ENCODE measurements around the gene CRYM. TPM values are rescaled to one million over a fixed set of nuclear protein-coding genes. Genes with fewer than 3 reads are reported as not detected.

CRYM gene
- total RNA-seq, 1 donor, result 0.84 TPM

GRCh38 chr16:21211486-21211885 lies 66.6 kb downstream of the CRYM start, which contains the start of gene ZP2:
Gene ZP2 (minus strand): TSS chr16:21211574. CDS start chr16:21211547, 27 bp downstream.
- Histone ChIP-seq H3K4me1 (ENCODE audit: insufficient read depth, low read length) (no peaks in the 10 kb centered on the region), H3K4me3 (ENCODE audit: low read length) (no peak within 1 kb of the TSS), H3K9me3 (ENCODE audit: low read depth, low read length) (no peaks in the 10 kb centered on the region), H3K27me3 (ENCODE audit: insufficient read depth, low read length) (no peaks in the 10 kb centered on the region)

Other genes with a start within 250 kb of the CRYM start
- not detected for gene DNAH3, start 127.4 kb downstream of the CRYM start, total RNA-seq
- gene LDAF1, start 119.6 kb downstream of the CRYM start, total RNA-seq, result 15.7 TPM
- not detected for gene ZP2, start 66.7 kb downstream of the CRYM start, total RNA-seq
- gene ANKS4B, start 44.6 kb downstream of the CRYM start, total RNA-seq, result not detected